ENCODE data around the gene TMEM54.

The TMEM54 gene

GRCh38 chr1:32868806-32869455, 32.3 kb downstream of the TMEM54 start:
- Histone ChIP-seq H3F3A (ENCODE audit: insufficient read depth, low read length) (no peaks in the 10 kb centered on the region), H3K79me2 (ENCODE audit: low read length) (no peaks in the 10 kb centered on the region), H3K4me3 (ENCODE audit: low read length) (no peak overlapping the region), H2AFZ (ENCODE audit: low read length) (no peak overlapping the region), H3K9ac (ENCODE audit: low read length) (no peak overlapping the region), H3K36me3 (replicated peaks; ENCODE audit: insufficient read depth, low read length) (no peaks in the 10 kb centered on the region), H3K4me2 (ENCODE audit: low read depth, low read length) (no peak overlapping the region), H3K9me2 (replicated peaks; ENCODE audit: insufficient read depth, low read length) (no peaks in the 10 kb centered on the region), H4K20me1 (ENCODE audit: insufficient read depth, low read length) (no peaks in the 10 kb centered on the region), H3K4me1 (ENCODE audit: low read length) (no peaks in the 10 kb centered on the region), H3K9me3 (replicated peaks; ENCODE audit: insufficient read depth, low read length) (no peaks in the 10 kb centered on the region), H3K27ac (ENCODE audit: low read length) (no peak overlapping the region), H3K27me3 (replicated peaks; ENCODE audit: insufficient read depth, low read length) (peaks cover 20% of the 10 kb centered on the region)
- no peak for DNase-seq
- TF ChIP-seq EZH2 (optimal IDR thresholded peaks at IDR 0.05; ENCODE audit: low read depth, low read length), result no peak
- TF ChIP-seq CTCF (IDR thresholded peaks at IDR 0.05; ENCODE audit: low read length), result no peak
- no peak for TF ChIP-seq EZH2phosphoT487 (IDR thresholded peaks at IDR 0.05; ENCODE audit: low read length)

DNA sequence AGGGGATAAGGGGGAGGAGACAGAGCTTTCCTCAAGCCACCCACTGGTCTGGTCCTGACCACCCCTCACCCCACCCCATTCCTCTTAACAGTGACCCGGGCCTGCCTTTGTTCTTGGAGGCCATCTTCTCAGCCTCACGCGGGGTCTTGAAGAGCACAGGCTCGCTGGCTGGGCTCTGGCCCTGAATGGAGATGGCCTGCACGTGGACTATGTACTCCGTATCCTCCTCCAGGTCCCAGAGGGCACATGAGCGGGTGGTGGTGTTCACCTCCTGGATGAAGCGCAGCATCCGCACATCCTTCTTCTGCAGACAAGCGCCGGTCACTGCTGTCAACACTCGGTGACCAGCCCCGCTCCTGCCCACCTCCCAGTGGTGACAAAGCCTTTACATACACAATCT, 33.1 kb downstream of the TMEM54 start:
- H2AFZ ChIP-seq (ENCODE audit: low read length), result no peak overlapping the region
- no peaks in the 10 kb centered on the region for H3K9me3 ChIP-seq (replicated peaks; ENCODE audit: insufficient read depth, low read length)
- no peak overlapping the region for H3K27ac ChIP-seq (ENCODE audit: low read length)
- H3K4me3 ChIP-seq (ENCODE audit: low read length), result no peak overlapping the region
- no peak for TF ChIP-seq CTCF (IDR thresholded peaks at IDR 0.05; ENCODE audit: low read length)
- TF ChIP-seq EZH2phosphoT487 (IDR thresholded peaks at IDR 0.05; ENCODE audit: low read length), result no peak
- no peak for TF ChIP-seq EZH2 (optimal IDR thresholded peaks at IDR 0.05; ENCODE audit: low read depth, low read length)
- H3K4me1 ChIP-seq (ENCODE audit: low read length), result no peaks in the 10 kb centered on the region
- no peaks in the 10 kb centered on the region for H3K79me2 ChIP-seq (ENCODE audit: low read length)
- H3K9me2 ChIP-seq (replicated peaks; ENCODE audit: insufficient read depth, low read length), result no peaks in the 10 kb centered on the region
- H3K9ac ChIP-seq (ENCODE audit: low read length), result no peak overlapping the region
- no peaks in the 10 kb centered on the region for H4K20me1 ChIP-seq (ENCODE audit: insufficient read depth, low read length)
- H3K27me3 ChIP-seq (replicated peaks; ENCODE audit: insufficient read depth, low read length), result peaks cover 20% of the 10 kb centered on the region
- no peaks in the 10 kb centered on the region for H3K36me3 ChIP-seq (replicated peaks; ENCODE audit: insufficient read depth, low read length)
- no peak for DNase-seq
- H3F3A ChIP-seq (ENCODE audit: insufficient read depth, low read length), result no peaks in the 10 kb centered on the region; the same call in 1 of the 2 replicates
- no peak overlapping the region for H3K4me2 ChIP-seq (ENCODE audit: low read depth, low read length)

- Histone ChIP-seq H4K20me1 (ENCODE audit: insufficient read depth, low read length) (no peaks in the 10 kb centered on the region), H3K4me2 (ENCODE audit: low read depth, low read length) (no peak overlapping the region), H2AFZ (ENCODE audit: low read length) (no peak overlapping the region), H3K27ac (ENCODE audit: low read length) (no peak overlapping the region), H3K27me3 (replicated peaks; ENCODE audit: insufficient read depth, low read length) (peaks cover 20% of the 10 kb centered on the region), H3K36me3 (replicated peaks; ENCODE audit: insufficient read depth, low read length) (no peaks in the 10 kb centered on the region), H3K79me2 (ENCODE audit: low read length) (no peaks in the 10 kb centered on the region), H3K9ac (ENCODE audit: low read length) (no peak overlapping the region), H3K9me2 (replicated peaks; ENCODE audit: insufficient read depth, low read length) (no peaks in the 10 kb centered on the region), H3K4me3 (ENCODE audit: low read length) (no peak overlapping the region), H3K9me3 (replicated peaks; ENCODE audit: insufficient read depth, low read length) (no peaks in the 10 kb centered on the region), H3K4me1 (ENCODE audit: low read length) (no peaks in the 10 kb centered on the region), H3F3A (ENCODE audit: insufficient read depth, low read length) (no peaks in the 10 kb centered on the region; the same call in 1 of the 2 replicates)
- DNase-seq, result no peak
- no peak for TF ChIP-seq EZH2phosphoT487 (IDR thresholded peaks at IDR 0.05; ENCODE audit: low read length)
- TF ChIP-seq EZH2 (optimal IDR thresholded peaks at IDR 0.05; ENCODE audit: low read depth, low read length), result no peak
- no peak for TF ChIP-seq CTCF (IDR thresholded peaks at IDR 0.05; ENCODE audit: low read length)
These were observed 33.5 kb downstream of the TMEM54 start for GRCh38 chr1:32867671-32868070.

All from MM.1S (cell line).